Glutamatergic neuron (in vitro differentiated cells): ENCODE measurements around the gene PHF11. TPM values are rescaled to one million over a fixed set of nuclear protein-coding genes. Genes with fewer than 3 reads are reported as not detected.

Source experiments
- DNase-seq: peaks from one replicate; pipeline ENCODE4 v3.0.0; 2022
- H3K27ac Mint-ChIP-seq: one replicate; pipeline ENCODE4 v1.8.0; 2020; ENCODE audit warnings: mild to moderate bottlenecking, mixed read lengths, inconsistent platforms; ENCODE audit not compliant: unreplicated experiment
- H3K27me3 Mint-ChIP-seq: one replicate; pipeline ENCODE4 v1.8.0; 2020; ENCODE audit warnings: mild to moderate bottlenecking, moderate library complexity, mixed read lengths, inconsistent platforms; ENCODE audit not compliant: unreplicated experiment
- H3K36me3 Mint-ChIP-seq: one replicate; pipeline ENCODE4 v1.8.0; 2020; ENCODE audit warnings: mild to moderate bottlenecking, mixed read lengths, inconsistent platforms; ENCODE audit not compliant: unreplicated experiment
- H3K4me1 Mint-ChIP-seq: one replicate; pipeline ENCODE4 v1.8.0; 2020; ENCODE audit warnings: mild to moderate bottlenecking, low read depth, mixed read lengths, inconsistent platforms; ENCODE audit not compliant: unreplicated experiment
- H3K4me3 Mint-ChIP-seq: one replicate; pipeline ENCODE4 v1.8.0; 2020; ENCODE audit warnings: mild to moderate bottlenecking, mixed read lengths, inconsistent platforms; ENCODE audit not compliant: unreplicated experiment
- H3K9me3 Mint-ChIP-seq: one replicate; pipeline ENCODE4 v1.8.0; 2020; ENCODE audit warnings: mild to moderate bottlenecking, moderate library complexity, mixed read lengths, inconsistent platforms; ENCODE audit not compliant: unreplicated experiment
- CTCF ChIP-seq: fragments of 200-600 bp; sonication (generic); IDR thresholded peaks from one replicate; pipeline ENCODE4 v1.5.0; 2021; ENCODE audit not compliant: partially characterized antibody, unreplicated experiment
- total RNA-seq: library from RNA; stranded (reverse); fragmentation: NEBNext Ultra II Directional; extraction: Animal tissue kit (Norgen Biotek cat#: 25700); gene quantifications from one replicate; pipeline ENCODE4 v1.2.1, GENCODE V29; 2021; ENCODE audit not compliant: unreplicated experiment

PHF11 gene
- total RNA-seq, 1 donor from 2014 or later, result 4.3 TPM

GRCh38 chr13:49512578-49512977 lies 16.8 kb downstream of the PHF11 start:
- no peak for TF ChIP-seq CTCF
- no peaks in the 10 kb centered on the region for H3K36me3 Mint-ChIP-seq
- no peaks in the 10 kb centered on the region for H3K4me1 Mint-ChIP-seq
- no peaks in the 10 kb centered on the region for H3K27me3 Mint-ChIP-seq
- H3K27ac Mint-ChIP-seq, result no peak overlapping the region
- H3K4me3 Mint-ChIP-seq, result no peak overlapping the region
- peaks cover 2% of the 10 kb centered on the region for H3K9me3 Mint-ChIP-seq
- DNase-seq, result no peak

GRCh38 chr13:49516467-49516866 lies 20.7 kb downstream of the PHF11 start:
- Mint-ChIP-seq H3K4me1 (no peaks in the 10 kb centered on the region), H3K36me3 (no peaks in the 10 kb centered on the region), H3K9me3 (no peaks in the 10 kb centered on the region), H3K27me3 (no peaks in the 10 kb centered on the region), H3K4me3 (no peak overlapping the region), H3K27ac (no peak overlapping the region)
- no peak for DNase-seq
- no peak for TF ChIP-seq CTCF

- H3K9me3 Mint-ChIP-seq, result no peaks in the 10 kb centered on the region
These were observed 21.7 kb downstream of the PHF11 start for GRCh38 chr13:49517461-49517860.

GRCh38 chr13:49521224-49521623 lies 25.5 kb downstream of the PHF11 start:
- no peak overlapping the region for H3K4me3 Mint-ChIP-seq
- no peaks in the 10 kb centered on the region for H3K27me3 Mint-ChIP-seq
- no peaks in the 10 kb centered on the region for H3K9me3 Mint-ChIP-seq
- H3K27ac Mint-ChIP-seq, result no peak overlapping the region
- no peak for DNase-seq
- H3K4me1 Mint-ChIP-seq, result no peaks in the 10 kb centered on the region
- H3K36me3 Mint-ChIP-seq, result no peaks in the 10 kb centered on the region
- TF ChIP-seq CTCF, result no peak

More at GRCh38 chr13:49517461-49517860, 21.7 kb downstream of the PHF11 start:
- Mint-ChIP-seq H3K27ac (no peak overlapping the region), H3K36me3 (no peaks in the 10 kb centered on the region), H3K27me3 (no peaks in the 10 kb centered on the region), H3K4me3 (no peak overlapping the region), H3K4me1 (no peaks in the 10 kb centered on the region)
- no peak for DNase-seq
- no peak for TF ChIP-seq CTCF

GRCh38 chr13:49524740-49525501 lies 29.2 kb downstream of the PHF11 start:
- Mint-ChIP-seq H3K9me3 (no peaks in the 10 kb centered on the region), H3K27ac (no peak overlapping the region), H3K36me3 (no peaks in the 10 kb centered on the region), H3K4me3 (no peak overlapping the region), H3K27me3 (no peaks in the 10 kb centered on the region), H3K4me1 (no peaks in the 10 kb centered on the region)
- no peak for TF ChIP-seq CTCF
- DNase-seq, result no peak
